WERI-Rb-1 (cell line): ENCODE data around the gene GIMAP6.
"Not testable (repeated sequence)": the region's sequence is repeated elsewhere in the genome, so short reads cannot be mapped to it uniquely, and the experiment has no call there.

ENCODE experiments used
- DNase-seq: peaks from one replicate; pipeline ENCODE4 v3.0.0-alpha.2; 2020
- H3K27ac ChIP-seq: fragments of 250-450 bp; sonication (Bioruptor Pico); 2 replicates; pipeline ENCODE4 v1.5.1; 2020; ENCODE audit warnings: mild to moderate bottlenecking, moderate library complexity
- H3K27me3 ChIP-seq: fragments of 250-450 bp; sonication (Bioruptor Pico); 2 replicates; pipeline ENCODE4 v1.5.1; 2021; ENCODE audit warnings: mild to moderate bottlenecking, low read depth, moderate library complexity; ENCODE audit not compliant: insufficient read depth, severe bottlenecking
- H3K36me3 ChIP-seq: fragments of 250-450 bp; sonication (Bioruptor Pico); 2 replicates; pipeline ENCODE4 v1.5.1; 2020; ENCODE audit warnings: mild to moderate bottlenecking, moderate library complexity
- H3K4me3 ChIP-seq: 2 replicates; pipeline ENCODE4 v1.5.1; 2011; ENCODE audit warnings: low read depth, mild to moderate bottlenecking, control low read depth, low read length
- H3K9me3 ChIP-seq: fragments of 250-450 bp; sonication (Bioruptor Pico); 2 replicates; pipeline ENCODE4 v1.5.1; 2021; ENCODE audit warnings: mild to moderate bottlenecking, moderate library complexity; ENCODE audit not compliant: severe bottlenecking
- TF ChIP-seq, protein P1 (sequence below): IDR thresholded peaks from 2 replicates; pipeline ENCODE4 v1.5.1; 2011; ENCODE audit warnings: low read depth, mild to moderate bottlenecking, control low read depth, inconsistent platforms, low read length

The GIMAP6 gene

DNA sequence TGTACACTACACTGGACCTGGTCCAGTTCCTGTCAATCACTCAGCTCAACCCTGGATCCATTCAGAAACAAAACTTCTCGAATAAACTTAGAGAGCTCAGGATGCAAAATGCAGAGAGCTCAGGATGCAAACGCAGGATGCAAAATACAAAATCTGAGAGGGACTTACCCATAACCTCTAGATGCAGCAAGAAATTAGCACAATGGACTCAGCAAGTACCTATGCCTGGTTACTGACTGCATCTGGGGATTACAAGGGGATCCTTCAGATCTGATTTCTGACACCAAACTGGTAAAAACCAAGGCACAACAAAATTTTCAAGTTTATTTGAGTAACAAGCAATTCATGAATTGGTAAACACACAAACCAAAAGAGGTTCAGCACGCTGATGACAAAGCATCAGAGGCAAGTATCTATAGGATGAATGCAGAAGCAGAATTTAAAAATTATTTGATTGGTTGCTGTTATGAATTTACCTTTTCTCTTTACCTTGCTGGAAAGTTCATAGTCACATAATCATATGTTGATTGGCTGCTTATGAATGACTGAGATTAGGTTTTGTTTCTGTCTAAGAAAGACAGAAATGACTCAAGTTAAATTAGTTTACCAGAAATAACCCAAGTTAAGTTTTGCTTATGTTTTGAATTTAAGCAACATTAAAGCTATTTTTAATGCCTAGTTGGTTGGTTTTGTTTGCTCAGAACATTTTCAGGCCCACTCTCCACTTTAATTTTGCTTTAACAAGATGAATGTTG, 11.4 kb downstream of the GIMAP6 start:
- no peaks in the 10 kb centered on the region for H3K36me3 ChIP-seq
- H3K4me3 ChIP-seq, result no peak overlapping the region
- peaks cover 10% of the 10 kb centered on the region for H3K9me3 ChIP-seq
- DNase-seq, result no peak
- TF ChIP-seq, protein P1, sequence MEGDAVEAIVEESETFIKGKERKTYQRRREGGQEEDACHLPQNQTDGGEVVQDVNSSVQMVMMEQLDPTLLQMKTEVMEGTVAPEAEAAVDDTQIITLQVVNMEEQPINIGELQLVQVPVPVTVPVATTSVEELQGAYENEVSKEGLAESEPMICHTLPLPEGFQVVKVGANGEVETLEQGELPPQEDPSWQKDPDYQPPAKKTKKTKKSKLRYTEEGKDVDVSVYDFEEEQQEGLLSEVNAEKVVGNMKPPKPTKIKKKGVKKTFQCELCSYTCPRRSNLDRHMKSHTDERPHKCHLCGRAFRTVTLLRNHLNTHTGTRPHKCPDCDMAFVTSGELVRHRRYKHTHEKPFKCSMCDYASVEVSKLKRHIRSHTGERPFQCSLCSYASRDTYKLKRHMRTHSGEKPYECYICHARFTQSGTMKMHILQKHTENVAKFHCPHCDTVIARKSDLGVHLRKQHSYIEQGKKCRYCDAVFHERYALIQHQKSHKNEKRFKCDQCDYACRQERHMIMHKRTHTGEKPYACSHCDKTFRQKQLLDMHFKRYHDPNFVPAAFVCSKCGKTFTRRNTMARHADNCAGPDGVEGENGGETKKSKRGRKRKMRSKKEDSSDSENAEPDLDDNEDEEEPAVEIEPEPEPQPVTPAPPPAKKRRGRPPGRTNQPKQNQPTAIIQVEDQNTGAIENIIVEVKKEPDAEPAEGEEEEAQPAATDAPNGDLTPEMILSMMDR, result no peak
- no peak overlapping the region for H3K27ac ChIP-seq
- H3K27me3 ChIP-seq, result no peaks in the 10 kb centered on the region

DNA sequence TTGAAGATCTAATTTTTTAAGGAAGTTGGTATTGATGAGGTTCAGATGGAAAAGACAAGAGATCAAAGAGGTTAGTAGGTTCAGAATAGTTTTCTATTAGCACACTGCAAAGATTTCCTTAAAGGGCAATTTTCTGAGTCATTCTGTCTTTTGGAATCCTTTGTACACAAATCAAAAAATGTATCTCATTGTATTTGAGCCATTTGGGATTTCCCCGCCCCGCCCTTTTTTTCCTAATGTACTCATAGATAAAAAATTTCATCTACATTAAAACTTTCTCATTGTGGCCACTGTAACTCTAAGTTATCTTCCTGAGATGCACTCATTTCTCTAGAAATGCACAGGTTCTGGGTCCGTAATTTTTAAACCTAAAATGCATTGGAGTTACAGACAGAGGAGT, 12.1 kb downstream of the GIMAP6 start:
- Histone ChIP-seq H3K36me3 (no peaks in the 10 kb centered on the region), H3K9me3 (peaks cover 12% of the 10 kb centered on the region), H3K4me3 (no peak overlapping the region), H3K27ac (no peak overlapping the region), H3K27me3 (no peaks in the 10 kb centered on the region)
- TF ChIP-seq, protein P1, result no peak
- no peak for DNase-seq

DNA sequence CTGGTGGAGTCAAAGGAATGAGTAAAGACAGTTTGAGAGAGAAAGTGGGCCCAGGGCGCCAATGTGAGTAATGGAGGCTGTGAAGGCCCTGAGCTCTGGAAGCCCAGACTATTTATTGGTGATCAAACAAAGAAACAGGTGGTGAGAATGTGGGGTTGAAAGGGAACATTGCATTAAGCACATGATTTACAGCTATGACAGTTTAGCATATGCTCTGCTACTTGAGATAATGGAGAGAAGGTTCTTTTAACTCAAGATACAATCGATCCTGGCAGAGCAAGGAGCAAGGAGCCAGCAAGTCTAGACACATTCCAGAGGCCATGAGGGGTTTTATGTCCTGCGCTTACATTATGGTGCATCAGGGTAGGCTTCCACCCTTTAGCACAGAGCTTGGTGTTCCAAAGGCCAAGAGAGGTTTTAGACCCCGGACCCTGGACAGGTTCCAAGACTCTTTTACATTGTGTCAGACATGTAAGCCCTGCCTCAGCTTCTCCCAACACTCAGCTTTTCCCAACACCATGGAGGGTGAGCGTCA, 16.9 kb downstream of the GIMAP6 start:
- not testable (repeated sequence) for H3K4me3 ChIP-seq, H3K27me3 ChIP-seq, H3K36me3 ChIP-seq
- H3K27ac ChIP-seq, result peak overlapping the region; percentile 76
- peaks cover 20% of the 10 kb centered on the region for H3K9me3 ChIP-seq
- DNase-seq, result peak; percentile 49

DNA sequence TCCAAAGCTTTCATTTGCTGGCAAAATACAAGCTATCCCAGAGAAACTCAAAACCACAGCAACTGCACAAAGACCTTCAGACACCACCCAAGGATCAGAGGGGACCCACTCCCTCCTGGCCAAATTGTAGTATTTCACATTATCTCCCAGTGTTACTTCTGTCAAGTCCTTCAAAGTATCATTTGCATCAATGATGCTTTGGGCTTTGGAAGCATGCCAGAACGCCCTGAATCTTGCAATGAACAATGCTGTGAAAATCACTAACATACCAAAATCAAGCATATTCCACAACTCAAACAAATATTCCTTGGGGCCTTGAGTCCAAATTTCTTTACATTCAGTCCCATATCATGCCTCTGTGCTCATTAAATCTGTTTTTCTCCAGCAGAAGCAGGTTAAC, 17.8 kb downstream of the GIMAP6 start:
- H3K9me3 ChIP-seq, result peaks cover 23% of the 10 kb centered on the region
- H3K36me3 ChIP-seq, H3K27ac ChIP-seq, H3K27me3 ChIP-seq, H3K4me3 ChIP-seq, DNase-seq: not testable (repeated sequence)

DNA sequence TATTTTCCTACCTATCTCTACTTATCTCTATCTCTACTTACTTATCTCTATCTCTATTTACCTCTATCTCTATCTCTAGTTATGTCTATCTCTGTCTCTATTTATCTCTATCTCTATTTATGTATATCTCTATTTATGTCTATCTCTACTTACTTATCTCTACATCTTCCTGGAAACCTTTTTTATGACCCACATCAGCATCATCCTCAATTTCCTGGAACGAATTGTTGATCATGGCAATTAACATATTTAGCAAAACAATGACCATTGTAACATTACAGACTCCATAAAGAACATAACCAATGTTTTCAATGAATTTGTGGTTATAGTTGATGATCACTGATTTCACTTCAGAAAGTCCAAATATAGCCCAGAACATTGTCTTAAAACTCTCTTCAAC, 18.3 kb downstream of the GIMAP6 start:
- H3K27ac ChIP-seq, result no peak overlapping the region

DNA sequence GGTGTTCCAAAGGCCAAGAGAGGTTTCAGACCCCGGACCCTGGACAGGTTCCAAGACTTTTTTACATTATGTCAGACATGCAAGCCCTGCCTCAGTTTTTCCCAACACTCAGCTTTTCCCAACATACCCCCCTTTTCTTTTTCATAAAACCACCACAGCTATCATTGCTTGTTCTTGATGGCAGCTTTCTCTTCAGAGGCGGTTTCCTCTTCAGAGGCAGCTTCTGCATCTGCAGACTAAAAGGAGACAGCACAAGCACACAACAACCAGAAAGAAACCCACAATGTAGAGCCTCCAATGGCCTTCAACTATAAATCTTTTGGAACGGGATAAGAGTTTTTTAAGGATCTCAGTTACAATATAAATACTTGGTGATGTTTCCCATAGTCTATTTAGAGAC, 19.3 kb downstream of the GIMAP6 start:
- no peaks in the 10 kb centered on the region for H3K36me3 ChIP-seq
- no peak overlapping the region for H3K27ac ChIP-seq
- H3K9me3 ChIP-seq, result peaks cover 21% of the 10 kb centered on the region
- TF ChIP-seq, protein P1, result no peak
- H3K27me3 ChIP-seq, result no peaks in the 10 kb centered on the region
- no peak overlapping the region for H3K4me3 ChIP-seq
- DNase-seq, result no peak

More for the DNA sequence above, 18.3 kb downstream of the GIMAP6 start:
- Histone ChIP-seq H3K27me3 (no peaks in the 10 kb centered on the region), H3K4me3 (no peak overlapping the region), H3K36me3 (no peaks in the 10 kb centered on the region), H3K9me3 (peaks cover 23% of the 10 kb centered on the region)
- TF ChIP-seq, protein P1, result no peak
- DNase-seq, result no peak

DNA sequence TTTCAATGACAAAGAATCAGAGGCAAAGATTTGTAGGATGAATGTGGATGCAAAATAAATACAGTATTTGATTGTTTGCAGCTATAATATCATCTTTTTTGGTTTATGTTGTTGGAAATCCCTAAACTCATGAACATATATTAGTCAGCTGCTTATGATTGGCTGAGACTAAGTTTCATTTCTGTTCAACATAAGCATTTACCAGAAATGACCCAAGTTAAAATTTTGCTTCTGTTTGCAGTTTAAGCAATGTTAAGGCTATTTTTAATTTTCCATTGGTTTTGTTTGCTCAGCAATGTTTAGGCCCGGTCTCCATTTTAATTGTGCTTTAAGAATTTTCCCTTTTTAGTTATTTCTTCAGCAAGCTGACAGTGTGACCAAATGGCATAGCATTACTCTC, 22.0 kb downstream of the GIMAP6 start:
- Histone ChIP-seq H3K4me3 (no peak overlapping the region), H3K9me3 (peaks cover 17% of the 10 kb centered on the region), H3K27ac (no peak overlapping the region), H3K36me3 (no peaks in the 10 kb centered on the region), H3K27me3 (no peaks in the 10 kb centered on the region)
- DNase-seq, result no peak
- TF ChIP-seq, protein P1, result no peak

DNA sequence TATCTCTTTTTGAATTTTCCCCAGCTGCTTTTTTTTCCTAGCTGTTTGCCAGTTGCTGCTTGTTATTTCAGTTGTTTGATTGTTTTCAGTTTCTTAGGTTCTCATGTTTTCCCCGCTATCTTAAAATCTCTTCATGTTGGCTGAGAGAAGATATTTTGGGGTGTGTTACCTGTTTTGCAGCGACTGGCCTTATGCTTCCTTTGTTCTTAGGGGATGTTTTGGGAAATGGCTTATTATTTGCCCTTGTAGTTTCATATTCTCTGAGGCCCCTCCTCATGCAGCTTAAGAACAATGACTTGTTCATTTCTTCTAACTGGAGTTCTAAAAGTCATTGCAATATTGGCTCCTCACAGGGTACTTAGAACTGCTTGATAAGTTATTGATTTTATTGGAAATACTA, 28.6 kb downstream of the GIMAP6 start:
- not testable (repeated sequence) for H3K27ac ChIP-seq, DNase-seq, H3K27me3 ChIP-seq, H3K4me3 ChIP-seq, H3K36me3 ChIP-seq
- H3K9me3 ChIP-seq, result peaks cover 12% of the 10 kb centered on the region
